A204.1 (cell line): ENCODE results near the gene CNBP.

ENCODE experiments used
- FAIRE-seq: peaks from 2 replicates; lab custom pipeline; 2012; peaks lifted over from hg19 to GRCh38; lab: Jason Lieb, UNC

Gene CNBP

GRCh38 chr3:129130291-129130813 is 53.3 kb downstream of the CNBP start:
- no peak for FAIRE-seq

GRCh38 chr3:129128357-129129155 is 55.1 kb downstream of the CNBP start:
- no peak for FAIRE-seq

- FAIRE-seq = no peak
These were observed 56.9 kb downstream of the CNBP start for GRCh38 chr3:129126726-129127280.

GRCh38 chr3:129123314-129124060 is 60.2 kb downstream of the CNBP start:
- FAIRE-seq = no peak

- FAIRE-seq = no peak
These were observed 61.2 kb downstream of the CNBP start for GRCh38 chr3:129122412-129123011.

- FAIRE-seq = no peak
These were observed 61.8 kb downstream of the CNBP start, which contains the start of gene RAB43 for GRCh38 chr3:129121792-129122411. Gene RAB43, minus strand, starts transcription at chr3:129121804. Its CDS starts 315 bp downstream, at chr3:129121489.

GRCh38 chr3:129121016-129121791 is 62.5 kb downstream of the CNBP start:
- no peak for FAIRE-seq

- no peak for FAIRE-seq
These were observed 63.3 kb downstream of the CNBP start for GRCh38 chr3:129120254-129121004.

GRCh38 chr3:129119365-129120100 is 64.2 kb downstream of the CNBP start:
- FAIRE-seq = no peak

GRCh38 chr3:129118745-129119144 is 65.0 kb downstream of the CNBP start:
- no peak for FAIRE-seq
